ENCODE measurements around the gene MBNL1. TPM values are rescaled to one million over a fixed set of nuclear protein-coding genes. Genes with fewer than 3 reads are reported as not detected.

Gene MBNL1
- polyA plus RNA-seq, 1 donor (not counting 4 experiments of a cell fraction or from before 2014, with no cell fraction given) = 58.3 TPM

GRCh38 chr3:152355744-152356665 is 87.3 kb downstream of the MBNL1 start:
- no peak for TF ChIP-seq CTCF (optimal IDR thresholded peaks at IDR 0.05 in 1 of 3, IDR thresholded peaks at IDR 0.05 in 1 of 3, conservative IDR thresholded peaks at IDR 0.05 in 1 of 3; ENCODE audit: extremely low read depth in 1 of 3, insufficient read depth in 2 of 3, low read length in 3 of 3)
- H4K20me1 ChIP-seq (ENCODE audit: control insufficient read depth, extremely low read depth, insufficient read depth, low read length) = peaks cover 2% of the 10 kb centered on the region

GRCh38 chr3:152356870-152357276 is 88.1 kb downstream of the MBNL1 start:
- Histone ChIP-seq H3K4me2 (ENCODE audit: control insufficient read depth, extremely low read depth, insufficient read depth, low read depth, low read length) (no peak overlapping the region), H4K20me1 (ENCODE audit: control insufficient read depth, extremely low read depth, insufficient read depth, low read length) (peaks cover 2% of the 10 kb centered on the region), H3K36me3 (ENCODE audit: control insufficient read depth in 2 of 2, extremely low read depth in 1 of 2, insufficient read depth in 2 of 2, low read length in 2 of 2) (peaks cover 0 to 2% of the 10 kb centered on the region in 2 experiments), H3K9me3 (ENCODE audit: control insufficient read depth, low read depth, low read length) (no peaks in the 10 kb centered on the region), H3K4me3 (ENCODE audit: control insufficient read depth in 2 of 3, extremely low read depth in 1 of 3, insufficient read depth in 2 of 3, low read depth in 1 of 3, low read length in 3 of 3) (no peak overlapping the region), H3K4me1 (ENCODE audit: control insufficient read depth, extremely low read depth, insufficient read depth, low read length) (peaks cover 28% of the 10 kb centered on the region), H3K9ac (ENCODE audit: control insufficient read depth, extremely low read depth, insufficient read depth, low read length) (no peak overlapping the region), H3K27me3 (ENCODE audit: control insufficient read depth, extremely low read depth, insufficient read depth, low read length) (no peaks in the 10 kb centered on the region), H3K9me1 (ENCODE audit: control insufficient read depth, extremely low read depth, insufficient read depth, low read length) (peaks cover 4% of the 10 kb centered on the region), H2AFZ (ENCODE audit: control insufficient read depth, low read length) (no peak overlapping the region), H3K79me2 (ENCODE audit: control insufficient read depth, insufficient read depth, low read length) (peaks cover 59% of the 10 kb centered on the region), H3K27ac (ENCODE audit: control insufficient read depth, insufficient read depth, low read length) (no peak overlapping the region)
- no peak for DNase-seq (ENCODE audit: low read depth, low spot score)
- FAIRE-seq = no peak
- dilution Hi-C loops (cut with MboI; ENCODE audit: extremely low pct_ligation_motif_present, low sequenced_read_pairs) = no loop called here
- TF ChIP-seq CTCF (optimal IDR thresholded peaks at IDR 0.05 in 1 of 3, IDR thresholded peaks at IDR 0.05 in 1 of 3, conservative IDR thresholded peaks at IDR 0.05 in 1 of 3; ENCODE audit: extremely low read depth in 1 of 3, insufficient read depth in 2 of 3, low read length in 3 of 3) (no peak), EZH2 (IDR thresholded peaks at IDR 0.05; ENCODE audit: low read length) (no peak)

More at GRCh38 chr3:152355744-152356665, 87.3 kb downstream of the MBNL1 start:
- no peak overlapping the region for H3K27ac ChIP-seq (ENCODE audit: control insufficient read depth, insufficient read depth, low read length)
- peaks cover 28% of the 10 kb centered on the region for H3K4me1 ChIP-seq (ENCODE audit: control insufficient read depth, extremely low read depth, insufficient read depth, low read length)
- DNase-seq (ENCODE audit: low read depth, low spot score) (no peak), FAIRE-seq (no peak)
- H3K79me2 ChIP-seq (ENCODE audit: control insufficient read depth, insufficient read depth, low read length) = peaks cover 60% of the 10 kb centered on the region
- H3K4me3 ChIP-seq (ENCODE audit: control insufficient read depth in 2 of 3, extremely low read depth in 1 of 3, insufficient read depth in 2 of 3, low read depth in 1 of 3, low read length in 3 of 3) = no peak overlapping the region
- dilution Hi-C loops (cut with MboI; ENCODE audit: extremely low pct_ligation_motif_present, low sequenced_read_pairs) = no loop called here
- H3K9me3 ChIP-seq (ENCODE audit: control insufficient read depth, low read depth, low read length) = no peaks in the 10 kb centered on the region
- no peak overlapping the region for H2AFZ ChIP-seq (ENCODE audit: control insufficient read depth, low read length)
- no peak overlapping the region for H3K4me2 ChIP-seq (ENCODE audit: control insufficient read depth, extremely low read depth, insufficient read depth, low read depth, low read length)
- no peak overlapping the region for H3K9ac ChIP-seq (ENCODE audit: control insufficient read depth, extremely low read depth, insufficient read depth, low read length)
- H3K36me3 ChIP-seq (ENCODE audit: control insufficient read depth in 2 of 2, extremely low read depth in 1 of 2, insufficient read depth in 2 of 2, low read length in 2 of 2) = peaks cover 0 to 2% of the 10 kb centered on the region in 2 experiments
- peaks cover 4% of the 10 kb centered on the region for H3K9me1 ChIP-seq (ENCODE audit: control insufficient read depth, extremely low read depth, insufficient read depth, low read length)
- no peaks in the 10 kb centered on the region for H3K27me3 ChIP-seq (ENCODE audit: control insufficient read depth, extremely low read depth, insufficient read depth, low read length)
